ENCODE measurements around the gene TMTC4.

TMTC4 gene

DNA sequence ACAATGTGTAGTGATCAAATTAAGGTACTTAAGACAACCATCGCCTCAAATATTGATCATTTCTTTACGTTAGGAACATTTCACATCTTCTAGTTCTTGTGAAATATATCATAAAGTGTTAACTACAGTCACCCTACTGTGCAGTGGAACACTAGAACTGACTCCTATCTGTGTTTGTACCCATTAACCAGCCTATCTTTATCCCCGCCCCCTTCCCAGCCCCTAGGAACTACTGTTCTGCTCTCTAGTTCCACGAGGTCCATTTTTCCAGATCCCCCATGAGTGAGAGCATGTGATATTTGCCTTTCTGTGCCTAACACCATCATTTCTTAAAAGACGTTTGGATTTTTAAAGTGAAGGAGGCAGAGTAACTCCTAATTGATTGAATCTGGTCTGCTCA, 61.6 kb downstream of the TMTC4 start:
- TF ChIP-seq, protein P1, sequence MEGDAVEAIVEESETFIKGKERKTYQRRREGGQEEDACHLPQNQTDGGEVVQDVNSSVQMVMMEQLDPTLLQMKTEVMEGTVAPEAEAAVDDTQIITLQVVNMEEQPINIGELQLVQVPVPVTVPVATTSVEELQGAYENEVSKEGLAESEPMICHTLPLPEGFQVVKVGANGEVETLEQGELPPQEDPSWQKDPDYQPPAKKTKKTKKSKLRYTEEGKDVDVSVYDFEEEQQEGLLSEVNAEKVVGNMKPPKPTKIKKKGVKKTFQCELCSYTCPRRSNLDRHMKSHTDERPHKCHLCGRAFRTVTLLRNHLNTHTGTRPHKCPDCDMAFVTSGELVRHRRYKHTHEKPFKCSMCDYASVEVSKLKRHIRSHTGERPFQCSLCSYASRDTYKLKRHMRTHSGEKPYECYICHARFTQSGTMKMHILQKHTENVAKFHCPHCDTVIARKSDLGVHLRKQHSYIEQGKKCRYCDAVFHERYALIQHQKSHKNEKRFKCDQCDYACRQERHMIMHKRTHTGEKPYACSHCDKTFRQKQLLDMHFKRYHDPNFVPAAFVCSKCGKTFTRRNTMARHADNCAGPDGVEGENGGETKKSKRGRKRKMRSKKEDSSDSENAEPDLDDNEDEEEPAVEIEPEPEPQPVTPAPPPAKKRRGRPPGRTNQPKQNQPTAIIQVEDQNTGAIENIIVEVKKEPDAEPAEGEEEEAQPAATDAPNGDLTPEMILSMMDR (conservative IDR thresholded peaks at IDR 0.05; ENCODE audit: control insufficient read depth, insufficient read depth, low read depth, low read length): no peak
- DNase-seq (ENCODE audit: low read depth): no peak
- H3K4me3 ChIP-seq (ENCODE audit: control insufficient read depth, low read depth, low read length): no peak overlapping the region

DNA sequence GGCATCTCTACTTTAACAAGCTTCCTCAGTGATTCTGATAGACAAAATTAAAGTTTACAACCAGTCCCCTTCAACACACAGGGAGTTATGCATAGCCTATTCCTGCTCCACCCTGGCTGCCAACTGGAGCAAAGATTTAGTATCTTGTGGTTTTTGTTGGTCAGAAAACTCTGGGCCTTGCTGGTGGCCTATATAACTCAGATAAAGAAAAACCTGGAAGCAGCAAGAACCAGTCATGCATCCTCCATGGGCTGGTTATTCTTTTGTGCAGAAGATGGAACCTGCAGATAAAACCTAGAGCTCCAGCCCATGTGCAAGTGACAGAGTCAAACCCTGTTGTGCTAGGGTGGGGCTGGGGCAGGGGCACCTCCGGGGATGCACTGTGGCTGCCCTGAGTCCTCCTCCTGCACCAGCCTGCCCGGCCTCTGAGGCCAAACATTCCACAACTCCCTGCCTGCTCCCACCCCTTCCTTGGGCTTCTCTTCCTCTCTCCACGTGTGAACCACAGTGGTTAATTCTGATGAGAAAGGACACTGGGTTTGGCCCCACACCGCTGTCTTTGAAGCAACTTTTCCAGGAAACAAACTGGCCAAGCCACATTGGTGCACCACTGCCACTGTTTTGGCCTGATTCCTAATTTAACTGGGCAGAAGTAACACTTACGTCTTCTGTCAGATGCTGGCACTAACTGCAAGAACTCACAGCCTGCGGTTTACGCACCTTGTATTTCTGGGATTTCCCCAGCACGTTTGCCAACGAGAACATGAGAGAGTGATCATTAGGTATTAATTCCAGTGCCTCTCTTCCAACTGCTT, 62.7 kb downstream of the TMTC4 start:
- no peak for DNase-seq (ENCODE audit: low read depth)
- H3K4me3 ChIP-seq (ENCODE audit: control insufficient read depth, low read depth, low read length): no peak overlapping the region
- TF ChIP-seq, protein P1 (conservative IDR thresholded peaks at IDR 0.05; ENCODE audit: control insufficient read depth, insufficient read depth, low read depth, low read length): no peak

DNA sequence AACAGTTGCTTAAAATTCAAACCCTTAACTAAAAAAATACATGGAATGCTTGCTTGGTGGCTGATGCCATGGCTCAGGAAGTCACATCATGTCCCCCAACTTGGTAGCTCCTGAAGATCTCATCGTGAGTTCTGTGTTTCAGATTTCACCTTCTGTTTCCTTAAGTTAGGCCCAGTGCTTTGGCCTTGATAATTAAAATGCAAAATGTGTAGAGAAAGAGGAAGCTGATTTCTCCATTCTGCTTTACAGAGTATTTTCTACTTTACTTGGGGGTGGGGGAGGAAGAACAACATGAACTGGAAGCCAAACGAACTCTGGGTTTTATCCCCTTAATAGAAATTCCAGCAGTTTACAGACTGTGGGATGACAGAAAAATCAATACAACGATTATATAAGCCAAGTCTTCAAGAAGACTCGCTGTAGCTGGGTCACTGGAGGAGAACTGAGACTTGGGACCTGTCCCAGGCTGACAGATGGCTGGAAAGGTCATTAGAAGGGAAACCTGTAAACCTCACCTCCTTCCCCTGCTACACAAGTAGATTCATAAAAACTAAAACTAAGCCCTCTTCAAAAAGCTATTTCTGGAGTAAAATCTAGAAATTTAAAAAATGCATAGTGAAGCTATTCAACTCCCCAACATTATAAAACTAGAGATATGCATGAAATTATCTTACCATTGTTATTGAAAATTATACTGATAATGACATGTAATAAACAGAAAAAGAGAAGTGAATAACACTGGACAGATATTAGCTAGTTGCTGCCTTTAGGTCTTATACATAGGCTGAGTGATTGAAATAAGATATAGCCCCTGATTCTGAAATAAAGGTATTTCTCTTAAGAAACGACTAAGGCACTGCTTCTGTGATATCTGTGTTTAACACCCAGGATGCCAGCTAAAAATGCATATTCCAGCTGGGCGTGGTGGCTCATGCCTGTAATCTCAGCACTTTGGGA, 63.9 kb downstream of the TMTC4 start:
- TF ChIP-seq, protein P1 (conservative IDR thresholded peaks at IDR 0.05; ENCODE audit: control insufficient read depth, insufficient read depth, low read depth, low read length): no peak
- no peak for DNase-seq (ENCODE audit: low read depth)
- no peak overlapping the region for H3K4me3 ChIP-seq (ENCODE audit: control insufficient read depth, low read depth, low read length)

DNA sequence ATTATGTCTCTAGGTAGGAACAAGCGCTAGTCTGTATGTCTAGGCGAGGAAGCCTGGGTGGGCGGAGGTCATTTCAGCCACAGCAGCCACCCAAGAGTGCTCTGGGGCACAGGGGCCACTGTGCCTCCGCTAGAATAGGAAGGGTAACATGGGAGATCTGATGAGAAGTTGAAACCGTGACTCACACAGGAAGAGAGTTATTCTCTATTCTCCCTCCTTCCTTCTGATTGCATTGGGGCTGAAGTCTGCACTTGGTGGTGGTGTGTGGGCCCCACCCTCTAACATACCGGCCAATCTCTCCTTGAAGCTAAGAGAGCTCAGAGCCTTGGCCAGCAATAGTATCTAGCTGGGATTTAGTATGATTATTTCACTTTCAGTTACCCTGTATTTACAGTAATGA, 65.7 kb downstream of the TMTC4 start:
- no peak for DNase-seq (ENCODE audit: low read depth)
- TF ChIP-seq, protein P1 (conservative IDR thresholded peaks at IDR 0.05; ENCODE audit: control insufficient read depth, insufficient read depth, low read depth, low read length): no peak
- H3K4me3 ChIP-seq (ENCODE audit: control insufficient read depth, low read depth, low read length): no peak overlapping the region

DNA sequence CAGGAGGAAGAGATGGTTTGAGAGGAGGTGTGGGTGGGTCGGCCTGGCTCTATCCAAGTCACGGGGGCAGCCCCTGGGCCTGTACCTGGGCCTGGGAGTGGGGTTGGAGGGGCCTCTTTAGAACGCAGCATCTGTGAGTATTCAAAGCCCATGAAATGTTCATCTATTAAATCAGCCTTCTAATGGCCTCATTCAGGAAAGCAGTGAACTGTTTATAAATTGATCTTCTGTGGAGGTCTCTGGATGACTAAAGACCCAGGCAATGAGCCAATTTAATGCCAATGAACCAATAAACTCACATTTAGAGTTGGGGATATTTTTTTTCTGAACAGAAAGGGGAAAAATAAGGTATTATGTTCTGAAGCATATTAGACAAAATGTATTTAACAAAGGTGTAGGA, 66.1 kb downstream of the TMTC4 start:
- TF ChIP-seq, protein P1 (conservative IDR thresholded peaks at IDR 0.05; ENCODE audit: control insufficient read depth, insufficient read depth, low read depth, low read length): no peak
- H3K4me3 ChIP-seq (ENCODE audit: control insufficient read depth, low read depth, low read length): no peak overlapping the region
- DNase-seq (ENCODE audit: low read depth): no peak

DNA sequence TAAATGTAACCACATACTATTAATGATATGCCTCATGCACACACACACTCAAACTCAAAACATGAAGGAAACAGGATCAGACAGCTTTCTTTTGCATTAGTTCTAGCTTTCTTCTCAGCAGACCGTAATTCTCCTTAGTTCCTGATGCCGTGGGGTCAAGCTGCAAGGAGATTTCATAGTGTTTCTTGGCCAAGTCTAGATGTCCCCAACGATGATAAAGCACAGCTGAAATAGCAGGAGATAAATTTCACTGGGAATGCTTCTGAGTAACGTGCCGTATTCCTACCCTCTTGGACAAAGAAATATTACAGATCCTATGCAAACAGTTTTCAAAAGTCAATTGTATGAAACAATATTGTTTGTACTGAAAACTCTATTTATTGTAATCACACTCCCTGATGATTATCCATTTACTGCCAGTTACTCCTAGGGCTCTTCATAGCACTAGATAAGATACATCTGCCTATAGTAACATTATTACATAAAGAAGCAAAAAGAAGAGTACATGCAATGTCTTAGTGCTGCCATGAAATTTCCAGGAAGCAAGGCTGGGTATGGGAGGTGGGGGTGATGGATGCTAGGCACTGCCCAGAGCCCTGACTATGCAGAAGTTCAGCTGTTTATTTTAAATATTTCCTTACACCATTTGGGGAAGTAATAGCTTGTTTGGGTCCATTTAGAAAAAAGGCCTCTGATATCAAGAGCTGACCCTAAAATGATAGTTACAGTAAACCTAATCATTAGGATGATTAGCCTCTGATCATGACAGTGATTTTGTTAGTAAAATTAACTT, 69.5 kb downstream of the TMTC4 start:
- no peak for DNase-seq (ENCODE audit: low read depth)
- TF ChIP-seq, protein P1 (conservative IDR thresholded peaks at IDR 0.05; ENCODE audit: control insufficient read depth, insufficient read depth, low read depth, low read length): no peak
- no peak overlapping the region for H3K4me3 ChIP-seq (ENCODE audit: control insufficient read depth, low read depth, low read length)

Measured in fibroblast of mammary gland (primary cell).